Measurements from ENCODE around the gene STX10.
"Not testable (repeated sequence)": the region's sequence is repeated elsewhere in the genome, so short reads cannot be mapped to it uniquely, and the experiment has no call there.

Gene STX10

DNA sequence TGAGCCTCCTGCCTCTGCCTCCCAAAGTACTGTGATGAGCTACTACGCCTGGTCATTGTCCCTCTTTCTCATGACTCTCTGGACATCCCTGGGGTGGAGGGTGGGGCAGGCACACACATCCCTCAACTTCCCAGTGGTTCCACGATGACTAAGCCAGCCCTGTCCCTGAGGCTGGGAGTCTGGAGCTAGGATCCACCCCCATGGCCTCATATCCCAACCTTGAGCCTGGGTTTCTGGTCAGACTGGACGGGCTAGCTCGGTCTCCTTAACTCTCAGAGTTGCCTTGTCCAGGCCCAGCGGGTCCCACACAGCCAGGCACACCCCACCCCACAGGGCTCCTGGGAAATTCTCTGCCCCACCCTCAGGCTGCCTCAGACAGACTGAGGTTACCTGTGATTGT lies 19.6 kb upstream of the STX10 start:
- no peak for DNase-seq (ENCODE audit: low read depth)
- TF ChIP-seq, protein P1, sequence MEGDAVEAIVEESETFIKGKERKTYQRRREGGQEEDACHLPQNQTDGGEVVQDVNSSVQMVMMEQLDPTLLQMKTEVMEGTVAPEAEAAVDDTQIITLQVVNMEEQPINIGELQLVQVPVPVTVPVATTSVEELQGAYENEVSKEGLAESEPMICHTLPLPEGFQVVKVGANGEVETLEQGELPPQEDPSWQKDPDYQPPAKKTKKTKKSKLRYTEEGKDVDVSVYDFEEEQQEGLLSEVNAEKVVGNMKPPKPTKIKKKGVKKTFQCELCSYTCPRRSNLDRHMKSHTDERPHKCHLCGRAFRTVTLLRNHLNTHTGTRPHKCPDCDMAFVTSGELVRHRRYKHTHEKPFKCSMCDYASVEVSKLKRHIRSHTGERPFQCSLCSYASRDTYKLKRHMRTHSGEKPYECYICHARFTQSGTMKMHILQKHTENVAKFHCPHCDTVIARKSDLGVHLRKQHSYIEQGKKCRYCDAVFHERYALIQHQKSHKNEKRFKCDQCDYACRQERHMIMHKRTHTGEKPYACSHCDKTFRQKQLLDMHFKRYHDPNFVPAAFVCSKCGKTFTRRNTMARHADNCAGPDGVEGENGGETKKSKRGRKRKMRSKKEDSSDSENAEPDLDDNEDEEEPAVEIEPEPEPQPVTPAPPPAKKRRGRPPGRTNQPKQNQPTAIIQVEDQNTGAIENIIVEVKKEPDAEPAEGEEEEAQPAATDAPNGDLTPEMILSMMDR (IDR thresholded peaks at IDR 0.05; ENCODE audit: control insufficient read depth, insufficient read depth, low read depth, low read length, missing control alignments) = no peak
- H3K4me3 ChIP-seq (ENCODE audit: control insufficient read depth, low read depth, low read length) = no peak overlapping the region

- H3K4me3 ChIP-seq (ENCODE audit: control insufficient read depth, low read depth, low read length); DNase-seq (ENCODE audit: low read depth): not testable (repeated sequence)
Observed at GRCh38 chr19:13166151-13166550, 16.0 kb upstream of the STX10 start.

GRCh38 chr19:13165162-13165997 lies 15.2 kb upstream of the STX10 start:
- no peak overlapping the region for H3K4me3 ChIP-seq (ENCODE audit: control insufficient read depth, low read depth, low read length)
- TF ChIP-seq, protein P1 (IDR thresholded peaks at IDR 0.05; ENCODE audit: control insufficient read depth, insufficient read depth, low read depth, low read length, missing control alignments) = no peak
- no peak for DNase-seq (ENCODE audit: low read depth)

DNA sequence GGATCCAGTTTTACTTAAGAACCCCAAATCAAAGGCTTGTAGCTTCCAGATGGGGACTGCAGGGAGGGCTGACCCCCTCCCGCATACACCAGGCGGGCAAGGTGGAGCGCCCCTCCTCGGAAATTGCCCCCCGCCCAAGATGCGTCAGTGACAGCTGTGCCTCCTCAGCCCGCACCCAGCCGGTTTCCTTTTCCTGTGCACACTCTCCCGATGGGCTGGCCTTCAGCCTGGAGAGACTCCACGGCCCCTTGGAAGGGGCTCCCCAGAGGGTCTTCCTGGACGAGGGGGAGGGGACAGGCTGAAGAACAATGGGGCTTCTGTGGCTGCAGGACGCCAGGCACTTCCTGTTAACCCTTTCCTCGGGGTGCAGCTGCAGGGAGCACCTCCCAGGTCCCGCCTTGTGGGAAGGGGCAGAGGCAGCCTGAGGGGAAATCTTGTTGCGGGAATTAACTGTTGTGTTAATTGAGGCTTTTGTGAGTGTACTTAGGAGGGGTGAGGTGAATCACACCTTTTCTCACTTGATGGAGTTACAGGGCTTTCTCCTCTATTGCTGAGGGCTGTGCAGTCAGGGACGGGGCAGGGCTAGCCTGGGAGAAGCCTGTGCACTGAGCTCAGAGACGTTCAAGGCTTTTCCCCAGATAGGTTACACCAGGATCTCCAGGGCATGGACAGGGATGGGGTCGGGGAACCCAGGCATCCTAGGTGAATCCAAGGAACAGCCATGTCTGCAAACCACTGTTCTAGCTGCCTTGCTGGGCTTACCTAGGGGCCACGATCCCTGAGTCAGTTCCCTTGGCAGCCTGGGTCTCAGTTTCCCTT lies 14.4 kb upstream of the STX10 start:
- TF ChIP-seq, protein P1 (IDR thresholded peaks at IDR 0.05; ENCODE audit: control insufficient read depth, insufficient read depth, low read depth, low read length, missing control alignments) = no peak
- peak overlapping the region; percentile 1 for H3K4me3 ChIP-seq (ENCODE audit: control insufficient read depth, low read depth, low read length)
- no peak for DNase-seq (ENCODE audit: low read depth)

DNA sequence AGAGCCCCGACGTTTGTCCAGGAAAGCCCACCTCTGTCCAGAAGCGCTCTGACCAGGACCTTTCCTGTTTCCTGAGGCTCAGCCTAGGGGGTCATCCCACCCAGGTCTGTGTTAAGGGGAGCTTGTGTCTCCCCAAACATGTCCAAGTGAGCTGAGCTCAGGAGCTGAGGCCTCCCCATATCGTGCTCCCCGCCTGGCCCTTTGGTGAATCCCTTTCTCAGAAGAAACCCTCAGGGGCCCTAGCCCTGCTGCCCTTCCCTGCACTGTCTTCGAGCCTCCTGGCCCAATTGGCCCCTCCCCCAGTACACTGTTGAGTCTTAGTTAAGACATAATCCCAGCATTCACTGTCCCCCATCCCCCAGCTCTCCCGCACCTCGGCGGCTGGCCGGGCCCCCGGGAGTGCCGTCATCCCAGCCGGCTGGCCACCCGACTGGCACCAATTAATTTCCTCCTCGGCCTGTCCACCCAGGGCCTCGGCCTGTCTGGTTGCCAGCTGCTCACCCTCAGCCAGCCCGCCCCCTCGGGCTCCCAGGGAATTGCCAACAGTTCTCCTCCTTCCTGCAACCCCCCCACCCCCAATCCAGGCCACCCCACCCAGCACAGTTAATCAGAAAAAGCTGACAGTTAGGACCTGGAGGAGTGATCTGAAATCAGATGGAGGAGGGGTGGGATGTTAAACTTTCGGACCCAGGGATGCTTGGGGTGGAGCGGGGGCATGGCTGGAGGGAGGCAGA lies 13.6 kb upstream of the STX10 start:
- TF ChIP-seq, protein P1 (IDR thresholded peaks at IDR 0.05; ENCODE audit: control insufficient read depth, insufficient read depth, low read depth, low read length, missing control alignments) = no peak
- no peak for DNase-seq (ENCODE audit: low read depth)
- H3K4me3 ChIP-seq (ENCODE audit: control insufficient read depth, low read depth, low read length) = peak overlapping the region; percentile 1

GRCh38 chr19:13162724-13163608 lies 12.8 kb upstream of the STX10 start:
- TF ChIP-seq, protein P1 (IDR thresholded peaks at IDR 0.05; ENCODE audit: control insufficient read depth, insufficient read depth, low read depth, low read length, missing control alignments) = no peak
- H3K4me3 ChIP-seq (ENCODE audit: control insufficient read depth, low read depth, low read length) = peak overlapping the region; percentile 32
- DNase-seq (ENCODE audit: low read depth) = peak; percentile 91

All from AG09309 (cell line).